ENCODE data around the gene CYTH2. TPM values are rescaled to one million over a fixed set of nuclear protein-coding genes. Genes with fewer than 3 reads are reported as not detected.

Gene CYTH2
- total and polyA plus RNA-seq, 2 experiments from 2014 or later: 41.1 to 60.4 TPM

GRCh38 chr19:48511321-48511731 is 42.2 kb downstream of the CYTH2 start:
- DNase-seq (ENCODE audit: low spot score): no peak
- no peak overlapping the region for H2AFZ ChIP-seq

More at GRCh38 chr19:48511321-48511731, 42.2 kb downstream of the CYTH2 start:
- Mint-ChIP-seq H3K4me3 (peak overlapping the region; percentile 83), H3K36me3 (ENCODE audit: low read depth) (peaks cover 5% of the 10 kb centered on the region; the same call in 2 of the 3 replicates), H3K27ac (no peak overlapping the region), H3K4me1 (peaks cover 19% of the 10 kb centered on the region), H3K27me3 (ENCODE audit: insufficient read depth, low read depth, poor library complexity) (peaks cover 21% of the 10 kb centered on the region), H3K9me3 (no peaks in the 10 kb centered on the region)
- no peak for TF ChIP-seq ZNF331 (CRISPR knock-in tag; IDR thresholded peaks at IDR 0.05; ENCODE audit: low read depth)
- TF ChIP-seq CREB1 (CRISPR knock-in tag; IDR thresholded peaks at IDR 0.05; ENCODE audit: low read depth): no peak
- no peak for TF ChIP-seq POLR2AphosphoS5 (IDR thresholded peaks at IDR 0.05; ENCODE audit: low read depth)
- TF ChIP-seq, protein P1, sequence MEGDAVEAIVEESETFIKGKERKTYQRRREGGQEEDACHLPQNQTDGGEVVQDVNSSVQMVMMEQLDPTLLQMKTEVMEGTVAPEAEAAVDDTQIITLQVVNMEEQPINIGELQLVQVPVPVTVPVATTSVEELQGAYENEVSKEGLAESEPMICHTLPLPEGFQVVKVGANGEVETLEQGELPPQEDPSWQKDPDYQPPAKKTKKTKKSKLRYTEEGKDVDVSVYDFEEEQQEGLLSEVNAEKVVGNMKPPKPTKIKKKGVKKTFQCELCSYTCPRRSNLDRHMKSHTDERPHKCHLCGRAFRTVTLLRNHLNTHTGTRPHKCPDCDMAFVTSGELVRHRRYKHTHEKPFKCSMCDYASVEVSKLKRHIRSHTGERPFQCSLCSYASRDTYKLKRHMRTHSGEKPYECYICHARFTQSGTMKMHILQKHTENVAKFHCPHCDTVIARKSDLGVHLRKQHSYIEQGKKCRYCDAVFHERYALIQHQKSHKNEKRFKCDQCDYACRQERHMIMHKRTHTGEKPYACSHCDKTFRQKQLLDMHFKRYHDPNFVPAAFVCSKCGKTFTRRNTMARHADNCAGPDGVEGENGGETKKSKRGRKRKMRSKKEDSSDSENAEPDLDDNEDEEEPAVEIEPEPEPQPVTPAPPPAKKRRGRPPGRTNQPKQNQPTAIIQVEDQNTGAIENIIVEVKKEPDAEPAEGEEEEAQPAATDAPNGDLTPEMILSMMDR (conservative IDR thresholded peaks at IDR 0.05; ENCODE audit: low read depth in 2 of 2): no peak
- TF ChIP-seq EZH2phosphoT487 (IDR thresholded peaks at IDR 0.05; ENCODE audit: unreplicated experiment): no peak
- TF ChIP-seq ZNF114 (CRISPR knock-in tag; IDR thresholded peaks at IDR 0.05): no peak
- TF ChIP-seq, protein P2, sequence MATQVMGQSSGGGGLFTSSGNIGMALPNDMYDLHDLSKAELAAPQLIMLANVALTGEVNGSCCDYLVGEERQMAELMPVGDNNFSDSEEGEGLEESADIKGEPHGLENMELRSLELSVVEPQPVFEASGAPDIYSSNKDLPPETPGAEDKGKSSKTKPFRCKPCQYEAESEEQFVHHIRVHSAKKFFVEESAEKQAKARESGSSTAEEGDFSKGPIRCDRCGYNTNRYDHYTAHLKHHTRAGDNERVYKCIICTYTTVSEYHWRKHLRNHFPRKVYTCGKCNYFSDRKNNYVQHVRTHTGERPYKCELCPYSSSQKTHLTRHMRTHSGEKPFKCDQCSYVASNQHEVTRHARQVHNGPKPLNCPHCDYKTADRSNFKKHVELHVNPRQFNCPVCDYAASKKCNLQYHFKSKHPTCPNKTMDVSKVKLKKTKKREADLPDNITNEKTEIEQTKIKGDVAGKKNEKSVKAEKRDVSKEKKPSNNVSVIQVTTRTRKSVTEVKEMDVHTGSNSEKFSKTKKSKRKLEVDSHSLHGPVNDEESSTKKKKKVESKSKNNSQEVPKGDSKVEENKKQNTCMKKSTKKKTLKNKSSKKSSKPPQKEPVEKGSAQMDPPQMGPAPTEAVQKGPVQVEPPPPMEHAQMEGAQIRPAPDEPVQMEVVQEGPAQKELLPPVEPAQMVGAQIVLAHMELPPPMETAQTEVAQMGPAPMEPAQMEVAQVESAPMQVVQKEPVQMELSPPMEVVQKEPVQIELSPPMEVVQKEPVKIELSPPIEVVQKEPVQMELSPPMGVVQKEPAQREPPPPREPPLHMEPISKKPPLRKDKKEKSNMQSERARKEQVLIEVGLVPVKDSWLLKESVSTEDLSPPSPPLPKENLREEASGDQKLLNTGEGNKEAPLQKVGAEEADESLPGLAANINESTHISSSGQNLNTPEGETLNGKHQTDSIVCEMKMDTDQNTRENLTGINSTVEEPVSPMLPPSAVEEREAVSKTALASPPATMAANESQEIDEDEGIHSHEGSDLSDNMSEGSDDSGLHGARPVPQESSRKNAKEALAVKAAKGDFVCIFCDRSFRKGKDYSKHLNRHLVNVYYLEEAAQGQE (IDR thresholded peaks at IDR 0.05; ENCODE audit: unreplicated experiment): no peak
- TF ChIP-seq, protein P3, sequence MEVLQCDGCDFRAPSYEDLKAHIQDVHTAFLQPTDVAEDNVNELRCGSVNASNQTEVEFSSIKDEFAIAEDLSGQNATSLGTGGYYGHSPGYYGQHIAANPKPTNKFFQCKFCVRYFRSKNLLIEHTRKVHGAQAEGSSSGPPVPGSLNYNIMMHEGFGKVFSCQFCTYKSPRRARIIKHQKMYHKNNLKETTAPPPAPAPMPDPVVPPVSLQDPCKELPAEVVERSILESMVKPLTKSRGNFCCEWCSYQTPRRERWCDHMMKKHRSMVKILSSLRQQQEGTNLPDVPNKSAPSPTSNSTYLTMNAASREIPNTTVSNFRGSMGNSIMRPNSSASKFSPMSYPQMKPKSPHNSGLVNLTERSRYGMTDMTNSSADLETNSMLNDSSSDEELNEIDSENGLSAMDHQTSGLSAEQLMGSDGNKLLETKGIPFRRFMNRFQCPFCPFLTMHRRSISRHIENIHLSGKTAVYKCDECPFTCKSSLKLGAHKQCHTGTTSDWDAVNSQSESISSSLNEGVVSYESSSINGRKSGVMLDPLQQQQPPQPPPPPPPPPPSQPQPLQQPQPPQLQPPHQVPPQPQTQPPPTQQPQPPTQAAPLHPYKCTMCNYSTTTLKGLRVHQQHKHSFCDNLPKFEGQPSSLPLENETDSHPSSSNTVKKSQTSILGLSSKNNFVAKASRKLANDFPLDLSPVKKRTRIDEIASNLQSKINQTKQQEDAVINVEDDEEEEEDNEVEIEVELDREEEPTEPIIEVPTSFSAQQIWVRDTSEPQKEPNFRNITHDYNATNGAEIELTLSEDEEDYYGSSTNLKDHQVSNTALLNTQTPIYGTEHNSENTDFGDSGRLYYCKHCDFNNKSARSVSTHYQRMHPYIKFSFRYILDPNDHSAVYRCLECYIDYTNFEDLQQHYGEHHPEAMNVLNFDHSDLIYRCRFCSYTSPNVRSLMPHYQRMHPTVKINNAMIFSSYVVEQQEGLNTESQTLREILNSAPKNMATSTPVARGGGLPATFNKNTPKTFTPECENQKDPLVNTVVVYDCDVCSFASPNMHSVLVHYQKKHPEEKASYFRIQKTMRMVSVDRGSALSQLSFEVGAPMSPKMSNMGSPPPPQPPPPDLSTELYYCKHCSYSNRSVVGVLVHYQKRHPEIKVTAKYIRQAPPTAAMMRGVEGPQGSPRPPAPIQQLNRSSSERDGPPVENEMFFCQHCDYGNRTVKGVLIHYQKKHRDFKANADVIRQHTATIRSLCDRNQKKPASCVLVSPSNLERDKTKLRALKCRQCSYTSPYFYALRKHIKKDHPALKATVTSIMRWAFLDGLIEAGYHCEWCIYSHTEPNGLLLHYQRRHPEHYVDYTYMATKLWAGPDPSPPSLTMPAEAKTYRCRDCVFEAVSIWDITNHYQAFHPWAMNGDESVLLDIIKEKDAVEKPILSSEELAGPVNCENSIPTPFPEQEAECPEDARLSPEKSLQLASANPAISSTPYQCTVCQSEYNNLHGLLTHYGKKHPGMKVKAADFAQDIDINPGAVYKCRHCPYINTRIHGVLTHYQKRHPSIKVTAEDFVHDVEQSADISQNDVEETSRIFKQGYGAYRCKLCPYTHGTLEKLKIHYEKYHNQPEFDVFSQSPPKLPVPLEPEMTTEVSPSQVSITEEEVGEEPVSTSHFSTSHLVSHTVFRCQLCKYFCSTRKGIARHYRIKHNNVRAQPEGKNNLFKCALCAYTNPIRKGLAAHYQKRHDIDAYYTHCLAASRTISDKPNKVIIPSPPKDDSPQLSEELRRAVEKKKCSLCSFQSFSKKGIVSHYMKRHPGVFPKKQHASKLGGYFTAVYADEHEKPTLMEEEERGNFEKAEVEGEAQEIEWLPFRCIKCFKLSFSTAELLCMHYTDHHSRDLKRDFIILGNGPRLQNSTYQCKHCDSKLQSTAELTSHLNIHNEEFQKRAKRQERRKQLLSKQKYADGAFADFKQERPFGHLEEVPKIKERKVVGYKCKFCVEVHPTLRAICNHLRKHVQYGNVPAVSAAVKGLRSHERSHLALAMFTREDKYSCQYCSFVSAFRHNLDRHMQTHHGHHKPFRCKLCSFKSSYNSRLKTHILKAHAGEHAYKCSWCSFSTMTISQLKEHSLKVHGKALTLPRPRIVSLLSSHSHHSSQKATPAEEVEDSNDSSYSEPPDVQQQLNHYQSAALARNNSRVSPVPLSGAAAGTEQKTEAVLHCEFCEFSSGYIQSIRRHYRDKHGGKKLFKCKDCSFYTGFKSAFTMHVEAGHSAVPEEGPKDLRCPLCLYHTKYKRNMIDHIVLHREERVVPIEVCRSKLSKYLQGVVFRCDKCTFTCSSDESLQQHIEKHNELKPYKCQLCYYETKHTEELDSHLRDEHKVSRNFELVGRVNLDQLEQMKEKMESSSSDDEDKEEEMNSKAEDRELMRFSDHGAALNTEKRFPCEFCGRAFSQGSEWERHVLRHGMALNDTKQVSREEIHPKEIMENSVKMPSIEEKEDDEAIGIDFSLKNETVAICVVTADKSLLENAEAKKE (CRISPR knock-in tag; IDR thresholded peaks at IDR 0.05): no peak
- no peak for TF ChIP-seq NANOG (IDR thresholded peaks at IDR 0.05; ENCODE audit: borderline replicate concordance)
- no peak for TF ChIP-seq ETS1 (IDR thresholded peaks at IDR 0.05)
- no peak for TF ChIP-seq JUNB (IDR thresholded peaks at IDR 0.05; ENCODE audit: unreplicated experiment)
- TF ChIP-seq EZH2 (IDR thresholded peaks at IDR 0.05; ENCODE audit: low read depth, unreplicated experiment): no peak
- TF ChIP-seq STAT1 (IDR thresholded peaks at IDR 0.05; ENCODE audit: unreplicated experiment): no peak
- no peaks in the 10 kb centered on the region for H3K9me2 ChIP-seq (ENCODE audit: insufficient read depth)
- no peaks in the 10 kb centered on the region for H4K20me1 ChIP-seq (replicated peaks; ENCODE audit: insufficient read depth)
- no peaks in the 10 kb centered on the region for H3K4me1 ChIP-seq (ENCODE audit: insufficient read depth)
- H3K4me3 ChIP-seq: peak overlapping the region; percentile 86
- H3K27me3 ChIP-seq (ENCODE audit: insufficient read depth): peaks cover 11% of the 10 kb centered on the region
- no peak overlapping the region for H3K27ac ChIP-seq (ENCODE audit: low read depth)
- H3F3A ChIP-seq (replicated peaks; ENCODE audit: low read depth): peaks cover 9% of the 10 kb centered on the region; the same call in 1 of the 2 replicates
- H3K36me3 ChIP-seq (ENCODE audit: insufficient read depth): no peaks in the 10 kb centered on the region
- peak; percentile 4 for ATAC-seq
- peak overlapping the region; percentile 99 for H3K4me2 ChIP-seq
- no peaks in the 10 kb centered on the region for H3K79me2 ChIP-seq (replicated peaks; ENCODE audit: insufficient read depth)

All from GM23338 (cell line).